ENCODE results near the gene CHTF18. TPM values are rescaled to one million over a fixed set of nuclear protein-coding genes. Genes with fewer than 3 reads are reported as not detected.

CHTF18 gene
- total and polyA plus RNA-seq, 9 of the 15 experiments (the other 6 are each of a cell fraction or from before 2014, with no cell fraction given), result 2.5 to 123 (median 17.0) TPM

- POLR2A ChIA-PET, result interaction anchor here (0.6 to 1.5 kb wide), 3 partner anchors 9 to 25 kb away, joined by 3 read pairs; partner anchors contain the start of genes CHTF18 and RPUSD1
- no peak for TF ChIP-seq ZNF75A (CRISPR knock-in tag; IDR thresholded peaks at IDR 0.05)
- no peak for TF ChIP-seq MBD2 (IDR thresholded peaks at IDR 0.05; ENCODE audit: borderline replicate concordance, low read depth)
- no peak for TF ChIP-seq NELFE (IDR thresholded peaks at IDR 0.05; ENCODE audit: insufficient read depth, insufficient read length)
- TF ChIP-seq TRIM25 (IDR thresholded peaks at IDR 0.05; ENCODE audit: borderline replicate concordance), result no peak
- no peak for TF ChIP-seq ZNF408 (CRISPR knock-in tag; IDR thresholded peaks at IDR 0.05; ENCODE audit: low read depth)
- TF ChIP-seq SPI1 (IDR thresholded peaks at IDR 0.05; ENCODE audit: borderline replicate concordance, low read depth, low read length), result no peak
- no peak for TF ChIP-seq IRF2 (CRISPR knock-in tag; IDR thresholded peaks at IDR 0.05)
- TF ChIP-seq CBX5 (IDR thresholded peaks at IDR 0.05; ENCODE audit: borderline replicate concordance, low read depth), result no peak
- no peak for TF ChIP-seq STAG1 (CRISPR knock-in tag; IDR thresholded peaks at IDR 0.05; ENCODE audit: borderline replicate concordance)
- no peak for TF ChIP-seq THRA (IDR thresholded peaks at IDR 0.05)
- TF ChIP-seq HMGXB4 (CRISPR knock-in tag; IDR thresholded peaks at IDR 0.05), result no peak
- no peak for TF ChIP-seq PBX2 (CRISPR knock-in tag; IDR thresholded peaks at IDR 0.05; ENCODE audit: low read depth)
- TF ChIP-seq PBX2 (tag; conservative IDR thresholded peaks at IDR 0.05; ENCODE audit: low read depth), result no peak
- no peak for TF ChIP-seq SMARCE1 (IDR thresholded peaks at IDR 0.05)
These were observed 21.4 kb upstream of the CHTF18 start for GRCh38 chr16:766820-767640.

More at GRCh38 chr16:766820-767640, 21.4 kb upstream of the CHTF18 start:
- in situ Hi-C loops (cut with MboI), result no loop called here
- Histone ChIP-seq H3K27me3 (ENCODE audit: control insufficient read depth in 2 of 2, insufficient read depth in 2 of 2, low read length in 2 of 2) (peaks cover 0 to 6% of the 10 kb centered on the region in 2 experiments; a peak in 1 of 5 replicates), H3K79me2 (ENCODE audit: control insufficient read depth, insufficient read depth, low read length) (no peaks in the 10 kb centered on the region), H4K20me1 (replicated peaks; ENCODE audit: control insufficient read depth, insufficient read depth, low read length) (0 out of 2 replicates have a peak, but pooled peaks cover 3% of the 10 kb centered on the region), H3K27ac (ENCODE audit: extremely low read depth, low read depth, low read length) (no peak overlapping the region), H2AFZ (ENCODE audit: low read depth, low read length) (no peak overlapping the region), H3K36me3 (ENCODE audit: control insufficient read depth, insufficient read depth, low read length) (no peaks in the 10 kb centered on the region), H3K4me2 (ENCODE audit: insufficient read depth, low read length) (no peak overlapping the region), H3K9me1 (ENCODE audit: control insufficient read depth, insufficient read depth, low read length) (no peaks in the 10 kb centered on the region), H3K4me3 (no peak overlapping the region), H3K9ac (ENCODE audit: insufficient read depth in 1 of 2, low read depth in 2 of 2, low read length in 2 of 2) (peak overlapping the region in 1 of 2 experiments; percentile 35; a peak in 1 of 4 replicates), H3K4me1 (replicated peaks in 1 of 2; ENCODE audit: control insufficient read depth in 2 of 2, insufficient read depth in 2 of 2, low read length in 2 of 2) (peaks cover 0 to 72% of the 10 kb centered on the region in 2 experiments; a peak in 2 of 5 replicates), H3K9me3 (replicated peaks; ENCODE audit: control insufficient read depth, insufficient read depth, low read depth, low read length) (no peaks in the 10 kb centered on the region)
- intact Hi-C loops (cut with micrococcal nuclease), result no loop called here
- no TSS peak for BruUV-seq (replicated peaks)
- CTCF ChIA-PET (ENCODE audit: low intra/inter-chr PET ratio), result no interaction called here
- WGBS (ENCODE audit: insufficient coverage, low coverage, missing lambda C conversion rate), result 29% methylated on average over 25 of the region's 48 CpGs
- FAIRE-seq, result no peak
- ATAC-seq, result no peak
- DNase-seq (ENCODE audit: extremely low read depth in 1 of 4, low spot score in 3 of 4), result peak in 2 of 4 experiments; percentile 47 to 61
